GM12865 (cell line): ENCODE results near the gene CYTH1.
"Not testable (repeated sequence)": the region's sequence is repeated elsewhere in the genome, so short reads cannot be mapped to it uniquely, and the experiment has no call there.

Experiments used
- DNase-seq: peaks from one replicate; pipeline ENCODE4 v3.0.0; 2010; ENCODE audit warnings: low read depth
- H3K4me3 ChIP-seq: 2 replicates; pipeline ENCODE4 v1.5.1; 2011; ENCODE audit warnings: mild to moderate bottlenecking, low read depth, low read length, control low read depth
- CTCF ChIP-seq: IDR thresholded peaks from 2 replicates; pipeline ENCODE4 v1.5.1; 2011; ENCODE audit warnings: low read length, control low read depth, low read depth, inconsistent platforms; ENCODE audit not compliant: insufficient read depth; ENCODE audit errors: missing control alignments

CYTH1 gene

GRCh38 chr17:78759203-78759968 lies 22.7 kb downstream of the CYTH1 start:
- TF ChIP-seq CTCF, result no peak
- DNase-seq, result peak; percentile 78
- peak overlapping the region; percentile 29 for H3K4me3 ChIP-seq

- no peak overlapping the region for H3K4me3 ChIP-seq
- no peak for TF ChIP-seq CTCF
- no peak for DNase-seq
Measured at GRCh38 chr17:78753316-78754250, 28.5 kb downstream of the CYTH1 start.

GRCh38 chr17:78751447-78752161 lies 30.5 kb downstream of the CYTH1 start:
- no peak overlapping the region for H3K4me3 ChIP-seq
- no peak for DNase-seq
- TF ChIP-seq CTCF, result no peak

- not testable (repeated sequence) for H3K4me3 ChIP-seq, DNase-seq
Measured at GRCh38 chr17:78751000-78751399, 31.1 kb downstream of the CYTH1 start.

GRCh38 chr17:78748730-78749317 lies 33.2 kb downstream of the CYTH1 start:
- DNase-seq, result peak; percentile 88
- TF ChIP-seq CTCF, result no peak

GRCh38 chr17:78748048-78748729 lies 33.9 kb downstream of the CYTH1 start:
- peak; percentile 87 for DNase-seq
- no peak for TF ChIP-seq CTCF
- H3K4me3 ChIP-seq, result peak overlapping the region; percentile 28; the same call in 1 of the 2 replicates

More at GRCh38 chr17:78748730-78749317, 33.2 kb downstream of the CYTH1 start:
- H3K4me3 ChIP-seq, result peak overlapping the region; percentile 28
